Right lung (tissue), 5 donors: ENCODE measurements around the gene CCSER2. TPM values are rescaled to one million over a fixed set of nuclear protein-coding genes. Genes with fewer than 3 reads are reported as not detected.
"Not testable (repeated sequence)": the region's sequence is repeated elsewhere in the genome, so short reads cannot be mapped to it uniquely, and the experiment has no call there.

Experiments used
- DNase-seq, 2 donors: peaks; one replicate each; pipeline ENCODE4 v3.0.0-alpha.2; 2013
- polyA plus RNA-seq, 5 donors: library from polyadenylated mRNA; unstranded; fragments of 120-200 nt; gene quantifications; one replicate each; pipeline versions ENCODE4 v1.2.1 to v1.2.3, GENCODE V29; 2013; ENCODE audit warnings: inconsistent platforms in 1 of 5, low replicate concordance in 1 of 5; ENCODE audit not compliant: insufficient read length in 5 of 5, insufficient read depth in 1 of 5

CCSER2 gene
- polyA plus RNA-seq, 5 donors = 29.9 to 43.7 (median 39.4) TPM

GRCh38 chr10:84344526-84344925 lies 16.1 kb downstream of the CCSER2 start:
- no peak for DNase-seq

- not testable (repeated sequence) for DNase-seq
Measured at GRCh38 chr10:84347575-84348002, 19.2 kb downstream of the CCSER2 start.

GRCh38 chr10:84348447-84348846 lies 20.1 kb downstream of the CCSER2 start:
- no peak for DNase-seq

DNA sequence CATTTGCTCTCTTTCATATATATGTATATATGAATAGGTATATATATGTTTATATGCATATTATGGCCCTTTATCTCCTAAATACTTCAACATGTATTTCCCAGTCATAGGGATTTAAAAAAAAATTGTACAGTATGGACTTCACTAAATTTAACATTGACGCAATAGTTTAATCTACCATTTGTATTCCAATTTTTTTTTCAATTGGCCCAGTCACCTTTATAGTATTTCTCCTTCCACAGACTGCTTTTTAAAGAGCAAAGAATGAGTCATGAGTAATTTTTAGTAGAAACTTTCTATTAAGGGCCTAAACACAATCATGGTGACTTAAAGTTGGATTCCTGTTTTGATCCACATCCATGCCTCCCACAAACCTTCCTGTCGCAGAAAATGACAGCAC lies 20.5 kb downstream of the CCSER2 start:
- DNase-seq = no peak

DNA sequence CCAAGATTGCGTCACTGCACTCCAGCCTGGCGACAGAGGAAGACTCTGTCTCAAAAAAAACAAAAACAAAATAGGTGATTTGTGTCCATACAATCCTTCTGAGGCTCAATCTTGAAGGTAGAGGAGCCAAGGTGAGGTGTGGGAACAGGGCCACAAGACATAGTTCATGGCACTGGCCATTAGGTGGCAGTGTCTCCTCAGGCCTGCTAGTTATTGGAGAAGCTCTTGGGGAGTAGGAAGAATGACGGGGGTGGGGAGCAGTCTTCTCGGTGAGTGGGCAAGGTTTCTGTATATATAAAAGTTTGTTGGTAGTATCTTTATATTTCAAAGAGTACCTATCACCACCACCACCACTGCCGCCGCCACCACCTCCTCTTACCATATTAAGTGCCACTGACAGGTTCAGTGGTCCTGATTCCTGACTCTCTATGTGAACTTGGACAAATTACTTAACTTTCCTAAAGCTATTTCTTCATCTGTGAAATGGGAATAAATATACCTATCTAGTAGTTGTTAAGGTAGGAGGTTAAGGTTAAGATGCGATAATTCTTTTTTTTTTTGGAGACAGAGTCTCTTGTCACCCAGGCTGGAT lies 24.0 kb downstream of the CCSER2 start:
- DNase-seq = no peak

DNA sequence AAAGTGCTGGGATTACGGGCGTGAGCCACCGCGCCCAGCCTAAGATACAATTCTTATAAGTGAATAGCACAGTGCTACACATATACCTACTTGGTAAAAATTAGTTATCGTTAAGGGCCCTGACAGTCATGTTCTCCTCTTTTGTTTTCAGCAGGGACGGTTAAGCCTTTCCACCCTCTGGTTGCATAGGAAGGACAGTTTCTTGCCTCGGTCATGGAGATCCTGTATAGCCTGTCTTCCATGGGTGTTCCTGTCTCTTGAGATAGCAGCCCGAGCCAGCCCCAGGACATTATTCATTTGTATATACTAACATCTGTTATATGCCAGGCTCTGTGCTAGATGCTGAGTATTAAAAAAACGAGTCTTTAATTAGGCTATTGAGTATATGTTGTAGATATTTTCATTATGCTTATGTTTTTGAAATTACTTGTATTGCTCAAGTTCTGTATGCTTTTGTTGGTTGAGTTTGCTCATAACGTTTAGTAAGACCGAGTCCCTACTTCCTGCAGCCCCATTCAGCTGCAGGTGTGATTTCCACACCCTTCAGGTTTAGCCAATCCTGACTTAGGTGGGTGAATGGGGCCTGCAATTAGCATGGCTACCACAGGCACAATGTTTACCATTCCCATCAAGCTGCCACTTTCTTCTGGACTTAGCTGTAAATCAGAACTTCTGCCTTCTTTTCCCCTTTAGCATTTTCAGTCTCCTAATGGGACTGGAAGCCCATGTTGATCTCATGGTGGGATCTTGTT lies 24.8 kb downstream of the CCSER2 start:
- no peak for DNase-seq

GRCh38 chr10:84354623-84355022 lies 26.2 kb downstream of the CCSER2 start:
- DNase-seq = no peak

- no peak for DNase-seq
Measured at GRCh38 chr10:84355106-84355505, 26.7 kb downstream of the CCSER2 start.

- DNase-seq = no peak
Measured at GRCh38 chr10:84356928-84357327, 28.5 kb downstream of the CCSER2 start.

DNA sequence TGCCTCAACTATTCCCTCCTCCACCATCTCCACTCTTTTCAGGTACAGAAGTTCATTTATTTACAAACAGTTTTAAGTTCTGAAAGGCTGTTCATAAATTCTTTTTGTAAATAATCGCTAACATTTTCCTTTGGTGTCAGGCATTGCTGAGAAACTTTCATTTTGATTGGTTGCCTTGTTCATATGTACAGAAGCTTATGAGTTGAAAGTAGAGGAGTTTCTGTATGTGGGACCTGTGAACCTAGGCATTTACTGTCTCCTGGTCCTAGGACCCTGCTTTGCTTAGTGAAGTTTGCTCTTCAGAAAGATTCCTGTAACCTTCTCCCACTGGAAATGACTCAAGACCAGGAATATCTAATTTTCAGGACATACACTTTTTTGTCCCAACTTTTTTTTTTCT lies 30.4 kb downstream of the CCSER2 start:
- no peak for DNase-seq

DNA sequence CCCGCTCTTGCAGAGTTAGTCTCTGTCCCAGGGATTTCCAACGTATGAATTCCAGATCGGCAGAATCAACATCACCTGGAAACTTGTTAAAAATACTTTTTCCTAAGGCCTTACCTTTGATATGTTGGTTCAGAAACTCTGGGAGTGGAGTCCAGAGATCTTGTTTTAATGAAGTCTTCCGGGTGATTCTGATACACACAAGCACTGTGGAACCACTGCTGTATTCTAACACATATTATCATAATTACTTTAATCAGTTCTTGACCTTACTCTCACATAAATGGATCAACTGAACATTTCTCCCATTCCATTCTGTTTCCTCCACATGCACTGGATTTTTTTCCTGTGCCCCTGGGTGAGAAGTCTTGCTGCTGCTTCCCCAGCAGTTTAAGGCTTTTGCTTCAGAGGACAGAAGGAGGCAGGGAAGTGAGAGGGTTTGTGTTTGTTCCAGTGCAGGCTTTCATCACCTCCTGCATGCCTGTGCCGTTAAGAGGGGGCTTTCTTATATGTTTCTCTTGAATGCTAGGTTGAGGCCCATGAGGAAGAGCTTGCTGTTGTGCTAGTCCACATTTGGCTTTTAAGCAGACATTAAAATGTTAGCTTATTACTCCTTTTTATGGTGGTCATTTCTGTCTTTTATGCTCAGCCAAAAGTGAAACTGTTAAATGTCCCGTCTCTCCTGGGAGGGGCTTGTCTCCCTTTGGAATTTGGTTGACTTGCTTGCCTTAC lies 32.4 kb downstream of the CCSER2 start:
- DNase-seq = no peak

DNA sequence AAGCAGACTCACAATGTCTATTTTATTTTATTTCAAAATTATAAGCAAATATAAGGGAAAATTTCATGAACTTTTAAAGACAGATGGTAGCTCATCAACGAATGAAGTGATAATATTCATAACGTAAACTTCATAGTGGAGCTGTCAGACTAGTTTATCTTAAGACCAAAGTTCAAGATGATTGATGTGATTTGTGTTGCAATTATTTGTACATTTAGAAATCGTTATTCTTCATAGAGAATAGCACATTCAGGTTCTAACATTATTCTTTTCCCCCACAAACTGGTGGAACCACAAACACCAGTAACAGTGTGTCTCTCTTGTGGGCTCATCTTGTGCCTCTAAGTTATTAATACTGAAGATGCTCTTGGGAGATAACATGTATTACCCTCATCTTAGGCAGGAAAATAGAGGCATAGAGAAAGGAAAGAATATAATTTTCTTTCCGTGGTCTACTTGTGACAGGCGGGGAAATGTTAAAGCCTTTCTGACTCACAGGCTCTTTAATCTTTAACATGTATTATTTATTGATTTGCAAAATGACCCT lies 37.0 kb downstream of the CCSER2 start:
- peak; percentile 20 to 21 for DNase-seq

GRCh38 chr10:84366041-84366440 lies 37.7 kb downstream of the CCSER2 start:
- no peak for DNase-seq

DNA sequence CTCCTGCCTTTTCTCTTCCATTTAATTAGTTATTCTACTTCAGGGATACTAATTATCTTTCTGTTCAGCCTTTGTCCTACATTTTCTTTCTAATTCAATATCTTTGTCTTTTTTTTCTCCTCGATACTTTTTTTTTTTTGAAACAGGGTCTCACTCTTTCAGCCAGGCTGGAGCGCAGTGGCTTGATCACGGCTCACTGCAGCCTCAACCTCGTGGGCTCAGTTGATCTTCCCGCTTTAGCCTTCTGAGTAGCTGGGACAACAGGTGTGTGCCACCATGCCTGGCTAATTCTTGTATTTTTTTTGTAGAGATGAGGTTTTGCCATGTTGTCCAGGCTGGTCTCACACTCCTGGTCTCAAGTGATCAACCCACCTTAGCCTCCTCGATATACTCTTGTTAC lies 38.9 kb downstream of the CCSER2 start:
- no peak for DNase-seq

DNA sequence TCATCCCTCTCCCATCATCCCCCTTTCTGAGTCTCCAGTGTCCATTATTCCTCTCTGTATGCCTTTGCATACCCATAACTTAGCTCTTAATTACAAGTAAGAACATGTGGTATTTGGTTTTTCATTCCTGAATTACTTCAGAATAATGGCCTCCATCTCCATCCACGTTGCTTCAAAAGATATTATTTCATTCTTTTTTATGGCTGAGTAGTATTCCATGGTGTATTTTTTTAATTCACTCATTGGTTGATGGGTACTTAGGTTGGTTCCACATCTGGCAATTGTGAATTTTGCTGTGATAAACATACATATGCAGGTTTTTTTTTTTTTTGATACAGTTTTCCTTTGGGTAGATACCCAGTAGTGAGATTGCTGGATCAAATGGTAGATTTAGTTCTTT lies 40.4 kb downstream of the CCSER2 start:
- DNase-seq = no peak

DNA sequence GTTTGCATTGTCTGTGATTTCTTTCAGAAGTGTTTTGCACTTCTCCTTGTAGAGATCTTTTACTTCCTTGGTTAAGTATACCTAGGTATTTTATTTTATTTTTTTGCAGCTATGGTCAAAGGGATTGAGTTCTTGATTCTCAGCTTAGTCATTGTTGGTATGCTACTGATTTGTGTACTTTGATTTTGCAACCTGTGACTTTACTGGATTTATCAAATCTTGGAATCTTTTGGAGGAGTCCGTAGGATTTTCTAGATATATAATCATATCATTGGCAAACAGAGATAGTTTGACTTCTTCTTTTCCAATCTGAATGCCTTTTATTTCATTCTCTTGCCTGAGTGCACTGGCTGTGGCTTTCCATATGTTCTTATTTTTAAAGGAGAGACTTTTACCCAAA lies 41.9 kb downstream of the CCSER2 start:
- DNase-seq = no peak

DNA sequence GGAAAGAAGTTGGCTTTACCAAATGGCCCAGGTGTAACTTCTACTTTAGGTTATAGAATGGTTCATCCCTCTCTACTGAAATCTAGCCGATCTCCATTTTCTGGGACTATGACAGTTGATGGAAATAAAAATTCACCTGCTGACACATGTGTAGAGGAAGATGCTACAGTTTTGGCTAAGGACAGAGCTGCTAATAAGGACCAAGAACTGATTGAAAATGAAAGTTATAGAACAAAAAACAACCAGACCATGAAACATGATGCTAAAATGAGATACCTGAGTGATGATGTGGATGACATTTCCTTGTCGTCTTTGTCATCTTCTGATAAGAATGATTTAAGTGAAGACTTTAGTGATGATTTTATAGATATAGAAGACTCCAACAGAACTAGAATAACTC lies 43.6 kb downstream of the CCSER2 start:
- DNase-seq = no peak

GRCh38 chr10:84373000-84373399 lies 44.6 kb downstream of the CCSER2 start:
- no peak for DNase-seq

DNA sequence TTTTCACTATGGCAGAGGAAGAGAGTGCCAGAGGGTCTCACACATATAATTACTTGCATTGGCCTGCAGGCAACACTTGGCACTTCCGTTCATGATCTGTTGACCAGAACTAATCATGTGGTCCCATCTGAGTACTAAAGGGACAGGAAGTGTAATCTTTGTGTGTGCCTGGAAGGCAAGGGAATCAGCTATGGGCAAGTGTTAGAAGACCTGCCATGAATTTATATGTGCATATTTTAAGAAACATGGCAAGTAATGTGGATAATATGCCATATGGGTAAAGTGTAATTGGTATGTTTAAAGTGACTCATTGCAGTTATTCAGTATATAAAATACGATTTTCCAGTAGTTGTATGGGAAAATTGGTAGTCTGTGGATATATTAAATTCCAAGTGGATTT lies 46.1 kb downstream of the CCSER2 start:
- no peak for DNase-seq

GRCh38 chr10:84375011-84375410 lies 46.6 kb downstream of the CCSER2 start:
- DNase-seq = peak; percentile 21 to 46

GRCh38 chr10:84375881-84376280 lies 47.5 kb downstream of the CCSER2 start:
- DNase-seq = no peak

GRCh38 chr10:84388148-84388547 lies 59.8 kb downstream of the CCSER2 start:
- no peak for DNase-seq

GRCh38 chr10:84390364-84390763 lies 62.0 kb downstream of the CCSER2 start:
- DNase-seq = no peak
